HCEC 1CT (cell line): ENCODE results near the gene LDAH.

Source experiments
- DNase-seq: peaks from one replicate; pipeline ENCODE4 v3.0.0-alpha.2; 2017

Gene LDAH

GRCh38 chr2:20666005-20666303 lies 156.9 kb downstream of the LDAH start:
- no peak for DNase-seq

- no peak for DNase-seq
Measured at GRCh38 chr2:20665243-20666004, 157.5 kb downstream of the LDAH start.

DNA sequence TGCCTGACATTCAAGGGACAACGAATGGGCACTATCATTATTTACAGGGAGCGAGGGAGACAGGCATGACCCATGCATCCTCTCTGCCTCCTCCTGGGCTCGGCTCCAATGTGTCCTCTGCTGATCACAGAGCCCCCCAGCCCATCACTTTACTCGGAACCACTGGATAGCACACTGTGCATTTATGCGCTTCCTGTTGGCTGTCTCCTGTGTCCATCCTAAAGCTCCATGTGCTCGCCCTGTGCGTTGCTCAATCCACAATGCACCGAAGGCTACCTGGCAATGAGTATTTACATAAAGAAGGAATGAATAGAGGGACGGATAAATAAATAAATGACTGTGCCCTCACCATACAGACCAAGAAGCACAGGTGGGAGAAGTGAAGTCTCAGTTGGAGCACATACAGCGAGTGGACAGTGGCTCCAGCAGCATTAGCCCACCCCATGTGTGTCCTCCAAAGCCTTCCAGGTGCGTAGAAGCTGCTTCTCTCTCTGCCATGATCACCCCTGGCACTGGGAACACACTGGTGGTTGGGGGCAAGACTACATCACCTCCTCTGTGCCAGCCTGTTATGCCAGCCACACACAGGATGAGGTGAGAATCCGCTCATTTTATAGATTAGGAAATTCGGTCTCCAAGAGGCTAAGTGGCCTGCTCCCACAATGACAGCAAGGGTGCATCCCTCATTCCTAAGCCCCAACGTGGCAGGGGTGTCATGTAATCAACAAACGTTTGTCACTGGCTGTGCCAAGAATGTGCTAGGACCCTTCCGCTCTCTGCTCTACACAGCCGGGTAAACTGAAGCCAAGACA lies 158.3 kb downstream of the LDAH start:
- no peak for DNase-seq

GRCh38 chr2:20664071-20664390 lies 158.9 kb downstream of the LDAH start:
- no peak for DNase-seq

DNA sequence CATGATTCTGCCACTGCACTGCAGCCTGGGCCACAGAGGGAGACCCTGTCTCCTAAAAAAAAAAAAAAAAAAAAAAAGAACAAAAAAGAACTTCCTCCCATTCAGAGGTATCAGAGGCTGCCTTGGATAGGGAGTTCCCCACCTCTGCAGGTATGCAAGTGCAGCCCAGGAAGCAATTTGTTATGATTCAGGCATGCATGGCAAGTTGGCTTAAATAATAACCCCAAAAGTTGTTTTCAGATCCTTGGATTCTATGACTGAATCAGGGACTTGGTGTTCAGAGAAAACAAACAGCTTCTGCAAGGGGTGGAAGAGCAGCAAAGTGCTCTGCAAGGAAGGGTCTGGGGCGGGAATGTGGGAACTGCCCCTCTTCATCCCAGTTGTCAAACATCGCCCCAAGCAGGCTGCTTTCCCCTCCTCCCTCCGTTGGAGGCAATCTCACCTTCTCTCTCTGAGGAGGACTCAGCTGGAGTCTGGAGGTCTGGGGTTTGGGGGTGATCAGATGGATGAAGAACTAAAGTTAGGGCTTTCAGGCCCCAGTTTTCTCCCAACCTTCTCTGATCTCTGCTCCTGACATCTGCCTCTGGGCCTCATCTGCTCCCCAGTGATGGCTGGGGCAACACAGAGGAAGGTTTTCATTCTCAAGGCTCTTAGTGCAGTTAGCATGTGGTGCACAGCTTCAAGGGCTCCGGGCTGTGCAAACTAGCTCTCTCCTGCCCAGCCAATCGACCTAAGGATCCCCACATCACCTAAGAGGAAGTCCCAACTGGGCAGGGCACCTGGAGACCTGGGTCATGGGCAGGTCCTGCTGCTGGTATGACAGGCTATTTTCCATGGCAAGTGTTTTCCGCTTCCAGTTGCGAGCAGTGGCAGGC lies 159.5 kb downstream of the LDAH start:
- DNase-seq, result no peak

- DNase-seq, result no peak
Measured at GRCh38 chr2:20662308-20662937, 160.5 kb downstream of the LDAH start.

GRCh38 chr2:20661421-20662307 lies 161.2 kb downstream of the LDAH start:
- peak; percentile 56 for DNase-seq

GRCh38 chr2:20660506-20661420 lies 162.1 kb downstream of the LDAH start:
- peak; percentile 13 for DNase-seq

DNA sequence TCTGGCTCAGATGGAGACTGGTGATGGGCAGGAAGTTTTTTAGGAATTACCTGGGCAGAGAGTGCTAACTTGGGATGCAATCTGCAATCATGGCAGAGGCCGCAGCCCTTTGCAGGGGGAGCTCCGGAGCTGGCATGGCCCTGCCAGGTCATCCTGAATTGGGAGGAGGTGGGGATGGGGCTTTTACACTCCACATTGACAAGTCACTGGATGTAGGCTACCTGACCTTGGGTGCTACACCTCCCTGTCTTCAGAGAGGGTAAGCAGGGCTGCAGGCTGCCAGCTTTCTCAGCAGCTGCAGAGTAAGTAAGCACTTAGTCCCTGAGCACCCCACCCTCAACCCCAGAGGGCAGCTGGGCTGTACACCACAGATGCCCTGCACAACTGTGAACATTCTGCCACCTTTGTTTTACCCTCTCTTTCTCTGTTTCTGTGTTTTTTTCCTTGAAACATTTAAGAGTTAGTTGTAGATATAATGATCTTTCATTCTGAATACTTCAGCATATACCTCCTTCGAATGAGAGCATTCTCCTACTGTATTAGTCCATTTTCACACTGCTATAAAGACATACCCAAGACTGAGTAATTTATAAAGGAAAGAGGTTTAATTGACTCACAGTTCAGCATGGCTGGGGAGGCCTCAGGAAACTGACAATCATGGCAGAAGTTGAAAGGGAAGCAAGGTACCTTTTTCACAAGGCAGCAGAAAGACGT lies 165.2 kb downstream of the LDAH start:
- no peak for DNase-seq

GRCh38 chr2:20656561-20656960 lies 166.3 kb downstream of the LDAH start:
- DNase-seq, result no peak

DNA sequence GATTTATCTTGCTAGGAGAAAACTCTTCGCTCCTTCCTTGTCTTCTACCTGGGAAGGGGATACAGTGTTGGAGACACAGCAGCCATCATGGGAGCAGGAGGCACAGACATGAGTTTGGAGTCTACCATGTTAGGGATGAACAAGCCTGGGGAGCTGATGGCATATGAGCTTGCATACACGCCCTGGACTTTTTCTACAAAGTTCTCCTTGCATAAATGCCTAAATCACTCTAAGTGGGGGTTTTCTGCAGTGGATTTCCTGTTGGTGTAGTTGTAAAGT lies 168.4 kb downstream of the LDAH start:
- no peak for DNase-seq

GRCh38 chr2:20653695-20654534 lies 169.0 kb downstream of the LDAH start:
- DNase-seq, result no peak

- DNase-seq, result no peak
Measured at GRCh38 chr2:20652673-20653575, 170.0 kb downstream of the LDAH start.

DNA sequence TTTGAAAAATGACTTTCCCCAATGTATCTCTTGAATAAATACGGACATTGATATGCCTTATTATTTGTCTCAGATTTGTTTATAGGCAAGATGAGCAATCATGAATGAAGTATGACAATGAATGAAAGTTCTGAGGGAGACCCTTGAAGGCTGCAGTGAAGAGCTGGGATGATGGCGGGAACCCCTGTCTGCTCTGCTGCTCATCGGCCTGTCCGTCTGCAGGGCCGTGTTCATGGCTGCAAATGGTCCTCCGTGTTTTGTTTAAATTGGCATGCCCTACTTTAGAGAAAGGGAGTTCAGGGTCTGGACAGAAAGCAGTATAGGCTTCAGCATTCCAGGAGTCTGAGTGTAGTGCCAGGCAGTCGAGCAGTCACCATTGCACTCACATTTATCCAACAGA lies 170.8 kb downstream of the LDAH start:
- DNase-seq, result no peak

DNA sequence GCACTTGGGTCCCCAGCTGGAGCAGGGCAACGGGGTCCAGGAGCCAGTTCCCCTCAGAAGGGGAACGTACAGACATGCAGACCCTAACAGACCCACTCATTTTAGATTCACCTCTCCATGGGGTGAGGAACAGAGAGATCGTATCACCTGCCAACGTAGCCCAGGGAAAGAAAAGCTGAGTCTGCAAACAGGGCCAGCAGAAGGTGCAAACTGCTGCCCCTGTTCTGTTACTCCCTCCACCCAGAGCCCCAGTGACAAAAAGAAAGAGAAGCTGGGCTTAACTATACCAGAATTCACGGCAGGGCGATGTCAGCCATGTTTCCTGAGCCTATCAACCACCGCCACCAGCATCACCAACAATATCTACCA lies 171.2 kb downstream of the LDAH start:
- DNase-seq, result no peak

- DNase-seq, result peak; percentile 75
Measured at GRCh38 chr2:20650877-20651730, 171.8 kb downstream of the LDAH start, which contains the start of gene HS1BP3. TSS of gene HS1BP3 (minus strand) at chr2:20651098. CDS start at chr2:20651063, 35 bp downstream.

DNA sequence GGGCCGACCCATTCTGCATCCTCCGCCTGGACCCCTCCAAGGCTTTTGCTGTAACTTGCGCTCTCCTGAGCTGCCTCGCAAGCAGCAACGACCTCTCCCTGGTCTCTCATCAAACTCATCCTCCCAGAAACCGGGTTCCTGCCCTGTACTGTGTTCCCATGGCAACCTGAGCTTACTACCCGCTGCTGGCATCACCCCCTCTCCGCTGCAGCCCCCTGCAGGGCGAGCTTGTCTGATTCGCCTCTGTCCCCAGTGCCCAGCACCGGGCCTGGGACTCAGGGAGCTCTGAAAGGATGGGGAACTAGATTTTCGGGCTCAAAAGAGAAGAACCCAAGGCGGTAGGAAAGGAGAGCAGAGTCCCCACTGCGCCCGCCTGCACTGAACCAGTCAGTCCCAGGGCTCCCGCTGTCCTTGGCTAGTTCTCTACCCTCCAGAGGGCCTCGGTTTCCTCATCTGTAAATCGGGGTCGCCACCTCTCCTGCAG lies 172.5 kb downstream of the LDAH start:
- DNase-seq, result peak; percentile 36
